Measurements from ENCODE around the gene MARCHF9. TPM values are rescaled to one million over a fixed set of nuclear protein-coding genes. Genes with fewer than 3 reads are reported as not detected.

Gene MARCHF9
- total and polyA plus RNA-seq, 2 donors (not counting 1 experiment from before 2014, with no cell fraction given), result 3.8 to 4.8 TPM

GRCh38 chr12:57715786-57716185, 39.1 kb upstream of the MARCHF9 start:
- Histone ChIP-seq H3K4me1 (ENCODE audit: control insufficient read depth, extremely low read depth, insufficient read depth, low read length) (no peaks in the 10 kb centered on the region), H3K36me3 (ENCODE audit: control insufficient read depth, insufficient read depth, low read length) (peaks cover 12% of the 10 kb centered on the region), H3K27me3 (ENCODE audit: control insufficient read depth, insufficient read depth, low read length) (no peaks in the 10 kb centered on the region), H3K9me3 (ENCODE audit: control insufficient read depth, insufficient read depth, low read depth, low read length) (no peaks in the 10 kb centered on the region), H3K9ac (ENCODE audit: insufficient read depth, low read length) (no peak overlapping the region), H3K4me3 (replicated peaks in 1 of 4; ENCODE audit: control extremely low read depth in 1 of 4, insufficient read depth in 1 of 4, low read depth in 3 of 4, low read length in 4 of 4) (no peak overlapping the region), H4K20me1 (ENCODE audit: control insufficient read depth, extremely low read depth, insufficient read depth, low read length) (no peaks in the 10 kb centered on the region), H3K4me2 (ENCODE audit: extremely low read depth, insufficient read depth, low read length) (no peak overlapping the region), H3K27ac (ENCODE audit: insufficient read depth, low read length) (no peak overlapping the region), H2AFZ (ENCODE audit: low read length) (no peak overlapping the region), H3K79me2 (ENCODE audit: control insufficient read depth, insufficient read depth, low read length) (no peaks in the 10 kb centered on the region)
- no peak for TF ChIP-seq EZH2 (IDR thresholded peaks at IDR 0.05; ENCODE audit: low read length, missing control alignments)
- TF ChIP-seq, protein P1, sequence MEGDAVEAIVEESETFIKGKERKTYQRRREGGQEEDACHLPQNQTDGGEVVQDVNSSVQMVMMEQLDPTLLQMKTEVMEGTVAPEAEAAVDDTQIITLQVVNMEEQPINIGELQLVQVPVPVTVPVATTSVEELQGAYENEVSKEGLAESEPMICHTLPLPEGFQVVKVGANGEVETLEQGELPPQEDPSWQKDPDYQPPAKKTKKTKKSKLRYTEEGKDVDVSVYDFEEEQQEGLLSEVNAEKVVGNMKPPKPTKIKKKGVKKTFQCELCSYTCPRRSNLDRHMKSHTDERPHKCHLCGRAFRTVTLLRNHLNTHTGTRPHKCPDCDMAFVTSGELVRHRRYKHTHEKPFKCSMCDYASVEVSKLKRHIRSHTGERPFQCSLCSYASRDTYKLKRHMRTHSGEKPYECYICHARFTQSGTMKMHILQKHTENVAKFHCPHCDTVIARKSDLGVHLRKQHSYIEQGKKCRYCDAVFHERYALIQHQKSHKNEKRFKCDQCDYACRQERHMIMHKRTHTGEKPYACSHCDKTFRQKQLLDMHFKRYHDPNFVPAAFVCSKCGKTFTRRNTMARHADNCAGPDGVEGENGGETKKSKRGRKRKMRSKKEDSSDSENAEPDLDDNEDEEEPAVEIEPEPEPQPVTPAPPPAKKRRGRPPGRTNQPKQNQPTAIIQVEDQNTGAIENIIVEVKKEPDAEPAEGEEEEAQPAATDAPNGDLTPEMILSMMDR (conservative IDR thresholded peaks at IDR 0.05 in 1 of 2, IDR thresholded peaks at IDR 0.05 in 1 of 2; ENCODE audit: low read depth in 1 of 2, low read length in 2 of 2), result no peak
- no peak for DNase-seq (ENCODE audit: low read depth in 2 of 2)

DNA sequence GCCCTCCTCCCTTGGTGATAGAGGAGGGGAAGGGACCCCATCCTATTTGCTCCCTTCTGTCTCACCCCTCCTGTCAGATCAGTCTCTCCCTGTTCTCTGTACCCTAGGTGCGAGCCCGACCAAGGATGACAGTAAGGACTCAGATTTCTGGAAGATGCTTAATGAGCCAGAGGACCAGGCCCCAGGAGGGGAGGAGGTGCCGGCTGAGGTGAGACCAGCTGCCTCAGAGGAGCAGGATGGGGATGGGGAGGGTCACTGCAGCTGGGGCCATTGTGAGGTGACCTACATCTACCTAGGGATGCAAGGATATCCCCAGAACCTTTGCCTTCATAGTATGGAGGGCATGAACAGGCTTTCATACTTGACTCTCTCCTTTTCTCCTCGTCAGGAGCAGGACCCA, 38.6 kb upstream of the MARCHF9 start:
- H2AFZ ChIP-seq (ENCODE audit: low read length), result no peak overlapping the region
- DNase-seq (ENCODE audit: low read depth in 2 of 2), result no peak

GRCh38 chr12:57717131-57717530, 37.8 kb upstream of the MARCHF9 start:
- H3K27me3 ChIP-seq (ENCODE audit: control insufficient read depth, insufficient read depth, low read length), result no peaks in the 10 kb centered on the region
- no peak for DNase-seq (ENCODE audit: low read depth in 2 of 2)
- H2AFZ ChIP-seq (ENCODE audit: low read length), result no peak overlapping the region
- no peak overlapping the region for H3K4me3 ChIP-seq (replicated peaks in 1 of 4; ENCODE audit: control extremely low read depth in 1 of 4, insufficient read depth in 1 of 4, low read depth in 3 of 4, low read length in 4 of 4)
- TF ChIP-seq EZH2 (IDR thresholded peaks at IDR 0.05; ENCODE audit: low read length, missing control alignments), result no peak
- TF ChIP-seq, protein P1 (conservative IDR thresholded peaks at IDR 0.05 in 1 of 2, IDR thresholded peaks at IDR 0.05 in 1 of 2; ENCODE audit: low read depth in 1 of 2, low read length in 2 of 2), result no peak
- H3K9me3 ChIP-seq (ENCODE audit: control insufficient read depth, insufficient read depth, low read depth, low read length), result no peaks in the 10 kb centered on the region
- no peaks in the 10 kb centered on the region for H3K79me2 ChIP-seq (ENCODE audit: control insufficient read depth, insufficient read depth, low read length)
- H3K4me1 ChIP-seq (ENCODE audit: control insufficient read depth, extremely low read depth, insufficient read depth, low read length), result no peaks in the 10 kb centered on the region
- H3K27ac ChIP-seq (ENCODE audit: insufficient read depth, low read length), result no peak overlapping the region
- H3K36me3 ChIP-seq (ENCODE audit: control insufficient read depth, insufficient read depth, low read length), result peaks cover 15% of the 10 kb centered on the region
- H3K4me2 ChIP-seq (ENCODE audit: extremely low read depth, insufficient read depth, low read length), result no peak overlapping the region
- H4K20me1 ChIP-seq (ENCODE audit: control insufficient read depth, extremely low read depth, insufficient read depth, low read length), result no peaks in the 10 kb centered on the region
- H3K9ac ChIP-seq (ENCODE audit: insufficient read depth, low read length), result no peak overlapping the region

More for the DNA sequence above, 38.6 kb upstream of the MARCHF9 start:
- Histone ChIP-seq H3K9me3 (ENCODE audit: control insufficient read depth, insufficient read depth, low read depth, low read length) (no peaks in the 10 kb centered on the region), H3K27ac (ENCODE audit: insufficient read depth, low read length) (no peak overlapping the region), H3K36me3 (ENCODE audit: control insufficient read depth, insufficient read depth, low read length) (peaks cover 15% of the 10 kb centered on the region), H3K4me1 (ENCODE audit: control insufficient read depth, extremely low read depth, insufficient read depth, low read length) (no peaks in the 10 kb centered on the region), H3K4me2 (ENCODE audit: extremely low read depth, insufficient read depth, low read length) (no peak overlapping the region), H3K9ac (ENCODE audit: insufficient read depth, low read length) (no peak overlapping the region), H3K4me3 (replicated peaks in 1 of 4; ENCODE audit: control extremely low read depth in 1 of 4, insufficient read depth in 1 of 4, low read depth in 3 of 4, low read length in 4 of 4) (no peak overlapping the region), H4K20me1 (ENCODE audit: control insufficient read depth, extremely low read depth, insufficient read depth, low read length) (no peaks in the 10 kb centered on the region), H3K27me3 (ENCODE audit: control insufficient read depth, insufficient read depth, low read length) (no peaks in the 10 kb centered on the region), H3K79me2 (ENCODE audit: control insufficient read depth, insufficient read depth, low read length) (no peaks in the 10 kb centered on the region)
- TF ChIP-seq EZH2 (IDR thresholded peaks at IDR 0.05; ENCODE audit: low read length, missing control alignments), result no peak
- TF ChIP-seq, protein P1 (conservative IDR thresholded peaks at IDR 0.05 in 1 of 2, IDR thresholded peaks at IDR 0.05 in 1 of 2; ENCODE audit: low read depth in 1 of 2, low read length in 2 of 2), result no peak

Measured in fibroblast of lung (primary cell).